Caco-2 (cell line): ENCODE measurements around the gene MGAT3. TPM values are rescaled to one million over a fixed set of nuclear protein-coding genes. Genes with fewer than 3 reads are reported as not detected.

Experiments
- BruUV-seq: library from RNA; stranded (reverse); fragments of 400-500 nt; replicated peaks from 2 replicates; lab custom pipeline; 2021; lab: Mats Ljungman, UMichigan
- CTCF ChIA-PET: fragments of 300-600 bp; sonication (Branson Sonifier 250); formaldehyde crosslinking; loops from one replicate; lab custom pipeline; 2022; ENCODE audit warnings: antibody characterized with exemption; lab: Charles Lee
- POLR2A ChIA-PET: fragments of 300-600 bp; sonication (Branson Sonifier 250); formaldehyde crosslinking; loops from one replicate; lab custom pipeline; 2022; ENCODE audit warnings: antibody characterized with exemption; lab: Charles Lee
- DNase-seq, 2 experiments: peaks; one replicate each; pipeline versions ENCODE4 v3.0.0 to v3.0.0-alpha.2; 2020 to 2022
- H3K27me3 ChIP-seq: replicated peaks from 2 replicates; pipeline ENCODE4 v1.6.0; 2011; ENCODE audit warnings: low read length; ENCODE audit not compliant: control insufficient read depth, insufficient read depth
- H3K36me3 ChIP-seq: 2 replicates; pipeline ENCODE4 v1.5.1; 2011; ENCODE audit warnings: low read length; ENCODE audit not compliant: control insufficient read depth, insufficient read depth
- H3K4me1 ChIP-seq: fragments of 250-450 bp; sonication (Bioruptor Pico); 2 replicates; pipeline ENCODE4 v1.5.1; 2020; ENCODE audit warnings: mild to moderate bottlenecking
- H3K4me3 ChIP-seq: 2 replicates; pipeline ENCODE4 v1.5.1; 2011; ENCODE audit warnings: low read depth, mild to moderate bottlenecking, control low read depth, low read length
- H3K9me3 ChIP-seq: fragments of 250-450 bp; sonication (Bioruptor Pico); 2 replicates; pipeline ENCODE4 v1.5.1; 2020; ENCODE audit warnings: mild to moderate bottlenecking, moderate library complexity
- H3K27ac Mint-ChIP-seq: one replicate; pipeline ENCODE4 v1.8.0; 2022; ENCODE audit warnings: mixed read lengths; ENCODE audit not compliant: unreplicated experiment
- H3K27me3 Mint-ChIP-seq: one replicate; pipeline ENCODE4 v1.8.0; 2022; ENCODE audit warnings: mixed read lengths; ENCODE audit not compliant: insufficient read depth, unreplicated experiment
- H3K36me3 Mint-ChIP-seq: one replicate; pipeline ENCODE4 v1.8.0; 2022; ENCODE audit warnings: mild to moderate bottlenecking, mixed read lengths; ENCODE audit not compliant: insufficient read depth, unreplicated experiment
- H3K4me1 Mint-ChIP-seq: one replicate; pipeline ENCODE4 v1.8.0; 2022; ENCODE audit warnings: low read depth, mixed read lengths; ENCODE audit not compliant: unreplicated experiment
- H3K4me3 Mint-ChIP-seq: one replicate; pipeline ENCODE4 v1.8.0; 2022; ENCODE audit warnings: mild to moderate bottlenecking, moderate library complexity, mixed read lengths; ENCODE audit not compliant: unreplicated experiment
- H3K9me3 Mint-ChIP-seq: one replicate; pipeline ENCODE4 v1.8.0; 2022; ENCODE audit warnings: mixed read lengths; ENCODE audit not compliant: unreplicated experiment
- CTCF ChIP-seq, 2 experiments: fragments of 200-600 bp in 1 of 2; IDR thresholded peaks; 1 replicate in 1 of 2; 2 replicates in 1 of 2; pipeline versions ENCODE4 v1.5.1 to v1.8.0; 2011 to 2022; ENCODE audit warnings: antibody characterized with exemption in 1 of 2, control low read depth in 1 of 2, inconsistent platforms in 1 of 2, low read depth in 1 of 2, low read length in 1 of 2, mild to moderate bottlenecking in 1 of 2, moderate library complexity in 1 of 2; ENCODE audit not compliant: insufficient read depth in 1 of 2, severe bottlenecking in 1 of 2, unreplicated experiment in 1 of 2
- intact Hi-C: fragments of 100-400 bp; cut with micrococcal nuclease; formaldehyde crosslinking; loops from one replicate; pipeline ENCODE4 v1.10.0; 2022; ENCODE audit not compliant: unreplicated experiment
- total RNA-seq: library from RNA; stranded (reverse); gene quantifications from 2 replicates; pipeline ENCODE4 v1.2.3, GENCODE V29; 2022

MGAT3 gene
- total RNA-seq, 1 experiment from 2014 or later: 16.6 TPM

- no TSS peak for BruUV-seq
- no peak for TF ChIP-seq CTCF (IDR thresholded peaks at IDR 0.05; ENCODE audit: insufficient read depth in 1 of 2, low read depth in 1 of 2, low read length in 1 of 2, severe bottlenecking in 1 of 2, unreplicated experiment in 1 of 2)
- H3K36me3 ChIP-seq: no peaks in the 10 kb centered on the region; the same call in none of the 2 replicates
- Mint-ChIP-seq H3K36me3 (peaks cover 7% of the 10 kb centered on the region), H3K9me3 (no peaks in the 10 kb centered on the region), H3K4me1 (peaks cover 32% of the 10 kb centered on the region), H3K27me3 (no peaks in the 10 kb centered on the region), H3K27ac (no peak overlapping the region), H3K4me3 (no peak overlapping the region)
- H3K9me3 ChIP-seq: no peaks in the 10 kb centered on the region
- peak; percentile 66 to 79 for DNase-seq
- ChIA-PET POLR2A (interaction anchor here (0.6 to 1.1 kb wide), 2 partner anchors 41 to 159 kb away, joined by 3 to 7 read pairs; partner anchors contain the start of genes ATF4 and RPL3), CTCF (interaction anchor here (0.6 to 1.2 kb wide), 5 partner anchors 18 to 79 kb away, joined by 3 to 5 read pairs (median 3); partner anchors contain the start of genes ATF4 and TAB1)
- H3K4me3 ChIP-seq: no peak overlapping the region
- no peaks in the 10 kb centered on the region for H3K27me3 ChIP-seq
- H3K4me1 ChIP-seq: peaks cover 28% of the 10 kb centered on the region
- intact Hi-C loops: no loop called here
Observed at GRCh38 chr22:39478441-39478850, 21.6 kb downstream of the MGAT3 start.

GRCh38 chr22:39479254-39479653 lies 22.4 kb downstream of the MGAT3 start:
- H3K4me3 Mint-ChIP-seq: no peak overlapping the region
- H3K27ac Mint-ChIP-seq: no peak overlapping the region
- no peak overlapping the region for H3K4me3 ChIP-seq
- no peak for TF ChIP-seq CTCF (IDR thresholded peaks at IDR 0.05; ENCODE audit: insufficient read depth in 1 of 2, low read depth in 1 of 2, low read length in 1 of 2, severe bottlenecking in 1 of 2, unreplicated experiment in 1 of 2)
- no peak for DNase-seq
- no peaks in the 10 kb centered on the region for H3K9me3 ChIP-seq
- CTCF ChIA-PET: interaction anchor here (1.2 kb wide), 2 partner anchors 41 to 50 kb away, joined by 3 to 5 read pairs; partner anchors contain the start of gene ATF4
- intact Hi-C loops: no loop called here
- no peaks in the 10 kb centered on the region for H3K27me3 Mint-ChIP-seq
- no TSS peak for BruUV-seq
- H3K4me1 Mint-ChIP-seq: peaks cover 26% of the 10 kb centered on the region
- H3K36me3 ChIP-seq: no peaks in the 10 kb centered on the region; the same call in none of the 2 replicates
- H3K36me3 Mint-ChIP-seq: peaks cover 7% of the 10 kb centered on the region
- H3K9me3 Mint-ChIP-seq: no peaks in the 10 kb centered on the region
- H3K27me3 ChIP-seq: no peaks in the 10 kb centered on the region
- POLR2A ChIA-PET: interaction anchor here (0.6 kb wide), 1 partner anchor 116 kb away, joined by 3 read pairs; no protein-coding TSS in a partner anchor
- H3K4me1 ChIP-seq: peaks cover 22% of the 10 kb centered on the region

GRCh38 chr22:39480557-39480956 lies 23.7 kb downstream of the MGAT3 start:
- no TSS peak for BruUV-seq
- POLR2A ChIA-PET: no interaction called here
- CTCF ChIA-PET: interaction anchor here (0.6 kb wide), 1 partner anchor 55 kb away, joined by 4 read pairs; no protein-coding TSS in a partner anchor

More at GRCh38 chr22:39480557-39480956, 23.7 kb downstream of the MGAT3 start:
- no peak for DNase-seq
- intact Hi-C loops: no loop called here
- Mint-ChIP-seq H3K4me1 (peaks cover 13% of the 10 kb centered on the region), H3K27ac (no peak overlapping the region), H3K36me3 (peaks cover 7% of the 10 kb centered on the region), H3K9me3 (no peaks in the 10 kb centered on the region), H3K27me3 (no peaks in the 10 kb centered on the region), H3K4me3 (no peak overlapping the region)
- Histone ChIP-seq H3K27me3 (no peaks in the 10 kb centered on the region), H3K4me3 (no peak overlapping the region), H3K9me3 (no peaks in the 10 kb centered on the region), H3K4me1 (peaks cover 9% of the 10 kb centered on the region), H3K36me3 (no peaks in the 10 kb centered on the region; the same call in none of the 2 replicates)
- TF ChIP-seq CTCF (IDR thresholded peaks at IDR 0.05; ENCODE audit: insufficient read depth in 1 of 2, low read depth in 1 of 2, low read length in 1 of 2, severe bottlenecking in 1 of 2, unreplicated experiment in 1 of 2): no peak
